NCI-H69 (cell line): ENCODE data around the gene RPS29.

Experiments
- DNase-seq: peaks from one replicate; lab custom pipeline; 2025; lab: John Stamatoyannopoulos, UW

The RPS29 gene

GRCh38 chr14:49550286-49551184, 35.6 kb downstream of the RPS29 start:
- DNase-seq = peak; percentile 48

GRCh38 chr14:49549881-49550280, 36.3 kb downstream of the RPS29 start:
- DNase-seq = no peak

GRCh38 chr14:49549446-49549845, 36.7 kb downstream of the RPS29 start:
- no peak for DNase-seq

GRCh38 chr14:49546766-49547165, 39.4 kb downstream of the RPS29 start:
- no peak for DNase-seq

- DNase-seq = no peak
Measured at GRCh38 chr14:49545716-49546115, 40.5 kb downstream of the RPS29 start.

DNA sequence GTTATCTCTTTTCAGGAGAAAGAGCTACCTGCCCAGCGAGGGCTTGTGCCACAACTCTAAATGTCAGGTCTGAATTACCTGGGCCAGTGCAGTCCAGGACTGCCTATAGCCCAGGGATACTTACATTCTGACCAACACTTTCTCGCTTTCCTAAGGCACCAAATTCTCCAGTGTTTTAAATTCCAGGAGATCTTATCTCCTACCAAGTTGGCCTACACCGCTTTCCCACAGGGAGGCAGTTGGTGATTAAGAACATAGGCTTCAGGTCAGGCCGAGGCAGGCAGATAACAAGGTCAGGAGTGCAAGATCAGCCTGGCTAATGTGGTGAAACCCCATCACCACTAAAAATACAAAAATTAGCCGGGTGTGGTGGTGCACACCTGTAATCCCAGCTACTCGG, 41.1 kb downstream of the RPS29 start:
- DNase-seq = no peak

DNA sequence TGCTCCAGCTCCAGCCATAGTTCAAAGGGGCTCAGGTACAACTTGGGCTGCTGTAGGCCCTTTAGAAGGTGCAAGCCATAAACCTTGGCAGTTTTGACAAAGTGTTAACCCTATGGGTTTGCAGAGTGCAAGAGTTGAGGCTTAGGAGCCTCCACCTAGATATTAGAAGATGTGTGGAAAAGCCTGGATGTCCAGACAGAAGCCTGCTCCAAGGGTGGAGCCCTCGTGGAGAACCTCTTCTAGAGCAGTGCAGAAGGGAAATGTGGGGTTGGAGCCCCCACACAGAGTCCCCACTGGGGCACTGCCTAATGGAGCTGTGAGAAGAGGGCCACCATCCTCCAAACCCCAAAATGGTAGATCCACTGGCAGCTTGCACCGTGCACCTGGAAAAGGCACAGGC, 45.1 kb downstream of the RPS29 start:
- DNase-seq = no peak

DNA sequence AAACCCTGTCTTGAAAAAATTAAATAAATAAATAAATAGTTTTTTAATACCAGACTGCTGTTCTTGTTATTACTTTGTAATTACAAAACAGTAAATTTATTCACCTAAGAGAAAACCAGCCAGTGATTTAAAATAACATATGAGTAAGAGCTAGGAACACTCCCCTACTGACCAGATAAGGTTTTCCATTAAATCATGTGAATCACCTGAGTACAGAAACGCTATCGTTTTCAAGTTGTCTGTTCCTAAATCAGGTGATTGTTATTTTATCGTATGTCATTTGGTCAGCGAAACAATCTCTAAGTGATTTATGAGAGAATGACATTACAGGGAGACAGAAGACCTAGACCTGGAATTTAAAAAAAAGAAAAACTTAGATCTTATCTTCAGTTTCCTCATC, 47.3 kb downstream of the RPS29 start:
- no peak for DNase-seq
